ENCODE results near the gene HRH1.
"Not testable (repeated sequence)": the region's sequence is repeated elsewhere in the genome, so short reads cannot be mapped to it uniquely, and the experiment has no call there.

HRH1 gene

GRCh38 chr3:11172096-11172690 is 17.9 kb downstream of the HRH1 start:
- DNase-seq (ENCODE audit: low read depth): no peak
- no peak overlapping the region for H3K4me3 ChIP-seq (ENCODE audit: low read depth, low read length)
- TF ChIP-seq CTCF (IDR thresholded peaks at IDR 0.05; ENCODE audit: low read depth, low read length, missing control alignments): no peak

GRCh38 chr3:11173828-11174465 is 19.7 kb downstream of the HRH1 start:
- H3K4me3 ChIP-seq (ENCODE audit: low read depth, low read length): no peak overlapping the region
- TF ChIP-seq CTCF (IDR thresholded peaks at IDR 0.05; ENCODE audit: low read depth, low read length, missing control alignments): no peak
- no peak for DNase-seq (ENCODE audit: low read depth)

- DNase-seq (ENCODE audit: low read depth): no peak
- no peak for TF ChIP-seq CTCF (IDR thresholded peaks at IDR 0.05; ENCODE audit: low read depth, low read length, missing control alignments)
- H3K4me3 ChIP-seq (ENCODE audit: low read depth, low read length): no peak overlapping the region
Observed at GRCh38 chr3:11178421-11178820, 24.1 kb downstream of the HRH1 start.

- DNase-seq (ENCODE audit: low read depth): not testable (repeated sequence)
Observed at GRCh38 chr3:11184328-11184969, 30.2 kb downstream of the HRH1 start.

GRCh38 chr3:11185144-11185543 is 30.9 kb downstream of the HRH1 start:
- no peak for TF ChIP-seq CTCF (IDR thresholded peaks at IDR 0.05; ENCODE audit: low read depth, low read length, missing control alignments)
- no peak for DNase-seq (ENCODE audit: low read depth)
- H3K4me3 ChIP-seq (ENCODE audit: low read depth, low read length): no peak overlapping the region

More at GRCh38 chr3:11184328-11184969, 30.2 kb downstream of the HRH1 start:
- not testable (repeated sequence) for H3K4me3 ChIP-seq (ENCODE audit: low read depth, low read length)

GRCh38 chr3:11185564-11186317 is 31.4 kb downstream of the HRH1 start:
- no peak overlapping the region for H3K4me3 ChIP-seq (ENCODE audit: low read depth, low read length)

More at GRCh38 chr3:11185564-11186317, 31.4 kb downstream of the HRH1 start:
- TF ChIP-seq CTCF (IDR thresholded peaks at IDR 0.05; ENCODE audit: low read depth, low read length, missing control alignments): no peak
- no peak for DNase-seq (ENCODE audit: low read depth)

All from GM12864 (cell line).